ENCODE data around the gene HELZ. TPM values are rescaled to one million over a fixed set of nuclear protein-coding genes. Genes with fewer than 3 reads are reported as not detected.

Gene HELZ
- total and polyA plus RNA-seq, 2 of the 8 experiments (the other 6 are each of a cell fraction or from before 2014, with no cell fraction given) = 10.0 to 48.7 TPM

- no peak overlapping the region for H2AFZ ChIP-seq (ENCODE audit: low read length)
- H3K4me3 ChIP-seq (ENCODE audit: extremely low read depth in 1 of 4, insufficient read depth in 2 of 4, low read depth in 3 of 4, low read length in 4 of 4) = no peak overlapping the region
- H2BK15ac ChIP-seq (ENCODE audit: low read length) = no peak overlapping the region
- no peak overlapping the region for H3K14ac ChIP-seq (ENCODE audit: insufficient read length)
- H4K20me1 ChIP-seq (replicated peaks in 1 of 2; ENCODE audit: control insufficient read depth in 1 of 2, insufficient read depth in 2 of 2, low read length in 2 of 2) = peaks cover 0 to 1% of the 10 kb centered on the region in 2 experiments
- H2BK120ac ChIP-seq (replicated peaks; ENCODE audit: low read depth, low read length) = no peak overlapping the region
- TF ChIP-seq SUZ12 (IDR thresholded peaks at IDR 0.05; ENCODE audit: low read length) (no peak), TBP (IDR thresholded peaks at IDR 0.05; ENCODE audit: low read depth, low read length) (no peak), JUND (IDR thresholded peaks at IDR 0.05; ENCODE audit: low read length) (no peak), BACH1 (IDR thresholded peaks at IDR 0.05; ENCODE audit: low read length) (no peak), EGR1 (IDR thresholded peaks at IDR 0.05; ENCODE audit: borderline replicate concordance, low read depth, low read length) (no peak), TEAD4 (IDR thresholded peaks at IDR 0.05; ENCODE audit: low read depth, low read length) (no peak), TAF7 (optimal IDR thresholded peaks at IDR 0.05; ENCODE audit: borderline replicate concordance, low read depth, low read length) (no peak)
- TF ChIP-seq, protein P1, sequence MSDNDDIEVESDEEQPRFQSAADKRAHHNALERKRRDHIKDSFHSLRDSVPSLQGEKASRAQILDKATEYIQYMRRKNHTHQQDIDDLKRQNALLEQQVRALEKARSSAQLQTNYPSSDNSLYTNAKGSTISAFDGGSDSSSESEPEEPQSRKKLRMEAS (IDR thresholded peaks at IDR 0.05) = no peak
- TF ChIP-seq, protein P2, sequence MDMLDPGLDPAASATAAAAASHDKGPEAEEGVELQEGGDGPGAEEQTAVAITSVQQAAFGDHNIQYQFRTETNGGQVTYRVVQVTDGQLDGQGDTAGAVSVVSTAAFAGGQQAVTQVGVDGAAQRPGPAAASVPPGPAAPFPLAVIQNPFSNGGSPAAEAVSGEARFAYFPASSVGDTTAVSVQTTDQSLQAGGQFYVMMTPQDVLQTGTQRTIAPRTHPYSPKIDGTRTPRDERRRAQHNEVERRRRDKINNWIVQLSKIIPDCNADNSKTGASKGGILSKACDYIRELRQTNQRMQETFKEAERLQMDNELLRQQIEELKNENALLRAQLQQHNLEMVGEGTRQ (IDR thresholded peaks at IDR 0.05; ENCODE audit: low read length) = no peak
- no peak overlapping the region for H4K5ac ChIP-seq (ENCODE audit: insufficient read length, low read depth, low read length)
- no peak overlapping the region for H3K18ac ChIP-seq (ENCODE audit: extremely low read depth, low read length)
- peaks cover 0 to 4% (median 2%) of the 10 kb centered on the region in 4 experiments; a peak in 2 of 8 replicates for H3K36me3 ChIP-seq (ENCODE audit: control insufficient read depth in 2 of 4, insufficient read depth in 4 of 4, low read length in 3 of 4)
- ChIA-PET POLR2A (ENCODE audit: partially characterized antibody) (no interaction called here), CTCF (ENCODE audit: partially characterized antibody) (interaction anchor here (0.6 to 1.7 kb wide), 4 partner anchors 9 to 454 kb away, joined by 3 to 5 read pairs (median 4); no protein-coding TSS in a partner anchor)
- FAIRE-seq (no peak), DNase-seq (ENCODE audit: low read depth in 1 of 2, low spot score in 2 of 2) (no peak)
- H3K27me3 ChIP-seq (replicated peaks in 1 of 4; ENCODE audit: control insufficient read depth in 3 of 4, extremely low read depth in 1 of 4, insufficient read depth in 3 of 4, low read length in 3 of 4) = no peaks in the 10 kb centered on the region
- no peaks in the 10 kb centered on the region for H3K4me1 ChIP-seq (replicated peaks in 1 of 4; ENCODE audit: control insufficient read depth in 3 of 4, insufficient read depth in 4 of 4, low read length in 3 of 4)
- no peaks in the 10 kb centered on the region for H3K9me3 ChIP-seq (ENCODE audit: insufficient read depth in 2 of 2, low read depth in 1 of 2, low read length in 1 of 2)
- H3K9ac ChIP-seq (replicated peaks in 1 of 4; ENCODE audit: extremely low read depth in 1 of 4, low read depth in 3 of 4, low read length in 3 of 4) = no peak overlapping the region
- H3K56ac ChIP-seq (replicated peaks; ENCODE audit: insufficient read length, low read depth, low read length) = no peak overlapping the region
- H4K8ac ChIP-seq (ENCODE audit: extremely low read depth, insufficient read depth, low read length) = no peak overlapping the region
- no peak overlapping the region for H3K4ac ChIP-seq (replicated peaks; ENCODE audit: insufficient read length, low read depth, low read length)
- no peak overlapping the region for H2BK12ac ChIP-seq (ENCODE audit: low read depth, low read length)
- H3K79me2 ChIP-seq (ENCODE audit: control insufficient read depth in 1 of 2, insufficient read depth in 2 of 2, low read length in 2 of 2) = no peaks in the 10 kb centered on the region
- H2AK5ac ChIP-seq (ENCODE audit: low read depth, low read length) = no peak overlapping the region
- no peaks in the 10 kb centered on the region for H3K79me1 ChIP-seq (ENCODE audit: low read depth, low read length)
- WGBS, 2 experiments (ENCODE audit: extremely low coverage in 1 of 2, insufficient coverage in 1 of 2, insufficient read length in 1 of 2, insufficient replicate concordance in 2 of 2, low coverage in 1 of 2, low lambda C conversion rate in 2 of 2, missing lambda C conversion rate in 1 of 2) = 91% methylated on average over 4 of the region's 4 CpGs; no CpG with 5 or more reads in 1 of the 2 experiments
- no peaks in the 10 kb centered on the region for H3K23me2 ChIP-seq (ENCODE audit: low read depth, low read length)
- H3K4me2 ChIP-seq (ENCODE audit: insufficient read depth in 1 of 2, low read depth in 2 of 2, low read length in 2 of 2) = no peak overlapping the region
- no peak overlapping the region for H3K27ac ChIP-seq (ENCODE audit: low read depth, low read length)
- no peak overlapping the region for H4K91ac ChIP-seq (replicated peaks; ENCODE audit: insufficient read length, low read length)
- no peak overlapping the region for H2BK5ac ChIP-seq (ENCODE audit: low read depth, low read length)
- H2BK20ac ChIP-seq (ENCODE audit: low read length) = no peak overlapping the region
- H3K23ac ChIP-seq (ENCODE audit: insufficient read length) = no peak overlapping the region
Measured at GRCh38 chr17:67130768-67131167, 114.2 kb downstream of the HELZ start.
